Heart right ventricle (tissue), 16 donors: ENCODE data around the gene TTLL10. TPM values are rescaled to one million over a fixed set of nuclear protein-coding genes. Genes with fewer than 3 reads are reported as not detected.

Source experiments
- ATAC-seq, 8 donors: fragments of 200-7000 bp; cut with Tn5 transposase; one replicate each; pipeline ENCODE4 v1.9.1; 2020; ENCODE audit warnings: mild to moderate bottlenecking in 8 of 8, moderate library complexity in 8 of 8, moderate number of reproducible peaks in 1 of 8
- DNase-seq, 2 donors: peaks; one replicate each; pipeline ENCODE4 v3.0.0-alpha.2; 2020
- H3K27ac ChIP-seq, 10 donors: fragments of 200-600 bp; sonication (generic) in 2 of 10; one replicate each; pipeline versions ENCODE4 v1.5.0 to v1.8.0; 2020 to 2022; ENCODE audit warnings: mild to moderate bottlenecking in 3 of 10
- H3K27me3 ChIP-seq, 7 donors: fragments of 200-600 bp; one replicate each; pipeline ENCODE4 v1.8.0; 2021 to 2022; ENCODE audit warnings: mild to moderate bottlenecking in 2 of 7
- H3K36me3 ChIP-seq, 9 donors: fragments of 200-600 bp; sonication (generic) in 1 of 9; one replicate each; pipeline versions ENCODE4 v1.5.0 to v1.8.0; 2020 to 2022; ENCODE audit warnings: mild to moderate bottlenecking in 2 of 9
- H3K4me1 ChIP-seq, 9 donors: fragments of 200-600 bp; sonication (generic) in 1 of 9; one replicate each; pipeline versions ENCODE4 v1.5.0 to v1.8.0; 2020 to 2022; ENCODE audit warnings: mild to moderate bottlenecking in 4 of 9
- H3K4me3 ChIP-seq, 10 donors: fragments of 200-600 bp; sonication (generic) in 2 of 10; one replicate each; pipeline versions ENCODE4 v1.5.0 to v1.8.0; 2020 to 2022; ENCODE audit warnings: mild to moderate bottlenecking in 7 of 10, moderate library complexity in 2 of 10
- H3K9me3 ChIP-seq, 11 donors: fragments of 200-600 bp in 10 of 11; sonication (generic) in 2 of 11; one replicate each; pipeline versions ENCODE4 v1.5.0 to v1.8.0; 2013 to 2022; ENCODE audit warnings: mild to moderate bottlenecking in 2 of 11, control low read depth in 1 of 11, moderate library complexity in 1 of 11
- WGBS, 2 donors: extraction: QIAGEN DNeasy Blood & Tissue Kit; methylation state at CpG; one replicate each; pipeline ENCODE4 v1.1.7; 2013; ENCODE audit warnings: inconsistent platforms in 1 of 2; 5-methylcytosine and 5-hydroxymethylcytosine counted together
- intact Hi-C, 10 donors: fragments of 100-400 bp; cut with DNase I; formaldehyde crosslinking; loops; one replicate each; pipeline versions ENCODE4 v1.11.1 to v1.14.2; 2022
- polyA plus RNA-seq, 2 donors: library from polyadenylated mRNA; stranded (reverse); fragments of 200-250 nt; gene quantifications; one replicate each; pipeline ENCODE4 v1.2.3, GENCODE V29; 2013
- total RNA-seq, 10 donors: library from RNA; stranded (reverse); fragmentation: NEBNext Ultra II Directional in 3 of 10; extraction: Animal tissue kit (Norgen Biotek cat#: 25700) in 3 of 10; gene quantifications; one replicate each; pipeline versions ENCODE4 v1.2.1 to v1.2.4, GENCODE V29; 2021 to 2023
- TF ChIP-seq, protein P1 (sequence below), 9 donors: fragments of 200-600 bp; sonication (generic) in 2 of 9; IDR thresholded peaks; one replicate each; pipeline versions ENCODE4 v1.5.0 to v1.8.0; 2021 to 2022; ENCODE audit warnings: antibody characterized with exemption in 9 of 9, mild to moderate bottlenecking in 5 of 9, moderate library complexity in 1 of 9
- donor health status: Arrhythmogenic right ventricular cardiomyopathy.
- donor health status: ischemic (EF 13 %, LVEDD 7.1; RV severe dilation, severe dysfunction).
- donor health status: healthy with polysubstance abuse.
- donor health status: DM: no; HTN: yes; CAD: no.
- donor health status: DM: no; HTN: no; CAD: no.
- donor health status: ischemic (EF 25% LVEDD 6.9; RV normal size, moderate dysfunction).
- donor health status: ischemic (EF 25% LVEDD 5.7; RV mildly dilated, moderate dysfunction).
- donor health status: healthy.
- donor health status: DM: yes; HTN: yes; CAD: no.
- donor health status: Ischemic cardiomyopathy.
- donor health status: ischemic (EF 35%, LVEDD 5.7; RV mildly dilated, moderate dysfunction).
- donor health status: nonischemic (EF 11% LVEDD 7.7; RV severe dilation, severe dysfunction).
- donor health status: DM: yes; HTN: yes; CAD: no.
- donor health status: PGD.
- donor health status: ischemic (EF 29% LVEDD 5.4; RV normal size, mild dysfunction).
- donor health status: nonischemic (EF 23%, LVEDD 6.1; RV moderate dilation, normal function).

TTLL10 gene
- total and polyA plus RNA-seq, 12 donors, result 0.09 to 0.53 (median 0.26) TPM; not detected in 3

DNA sequence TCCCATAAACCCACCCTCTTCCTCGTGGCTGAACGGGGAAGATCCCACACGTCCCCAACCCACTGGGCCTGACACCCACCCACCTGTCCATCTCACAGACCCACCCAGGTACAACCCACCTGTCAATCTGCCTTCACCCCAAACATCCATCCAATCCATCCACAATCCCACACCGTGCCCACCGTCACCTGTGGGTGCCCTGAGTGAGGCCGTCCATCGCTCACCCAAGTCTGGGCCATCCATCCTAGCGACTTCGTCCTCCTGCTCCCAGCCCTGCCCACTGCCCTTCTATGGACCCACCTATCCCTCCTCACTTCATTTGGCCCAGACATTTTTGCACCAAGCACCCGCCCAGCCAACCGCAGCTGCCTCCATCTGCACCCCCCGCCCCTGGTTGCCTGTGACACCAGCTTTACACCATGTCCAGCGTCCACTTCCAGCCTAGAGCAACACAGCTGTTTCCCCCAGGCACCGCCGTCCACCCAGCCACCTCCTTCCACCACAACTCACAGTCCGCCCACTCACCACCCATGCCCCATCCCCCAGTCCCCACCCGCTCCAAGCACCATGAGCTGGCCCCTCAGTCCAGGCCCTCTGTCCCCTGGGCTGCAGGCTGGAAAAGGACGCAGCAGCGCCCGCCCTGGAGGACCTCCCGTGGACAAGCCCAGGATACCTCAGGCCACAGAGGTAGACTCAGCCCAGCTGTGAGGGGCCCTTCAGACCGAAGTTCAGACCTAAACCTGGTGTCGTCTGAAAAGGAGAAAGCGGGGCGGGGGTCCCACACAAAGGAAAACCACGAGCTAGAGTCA is 7.7 kb downstream of the TTLL10 start:
- intact Hi-C loops, result no loop called here
- no peak overlapping the region for H3K4me3 ChIP-seq
- no peaks in the 10 kb centered on the region for H3K36me3 ChIP-seq
- no peak overlapping the region for H3K27ac ChIP-seq
- H3K4me1 ChIP-seq, result peaks cover 0 to 21% (median 7%) of the 10 kb centered on the region in 9 donors
- DNase-seq (peak in 1 of 2 donors; percentile 9), ATAC-seq (no peak)
- TF ChIP-seq, protein P1, sequence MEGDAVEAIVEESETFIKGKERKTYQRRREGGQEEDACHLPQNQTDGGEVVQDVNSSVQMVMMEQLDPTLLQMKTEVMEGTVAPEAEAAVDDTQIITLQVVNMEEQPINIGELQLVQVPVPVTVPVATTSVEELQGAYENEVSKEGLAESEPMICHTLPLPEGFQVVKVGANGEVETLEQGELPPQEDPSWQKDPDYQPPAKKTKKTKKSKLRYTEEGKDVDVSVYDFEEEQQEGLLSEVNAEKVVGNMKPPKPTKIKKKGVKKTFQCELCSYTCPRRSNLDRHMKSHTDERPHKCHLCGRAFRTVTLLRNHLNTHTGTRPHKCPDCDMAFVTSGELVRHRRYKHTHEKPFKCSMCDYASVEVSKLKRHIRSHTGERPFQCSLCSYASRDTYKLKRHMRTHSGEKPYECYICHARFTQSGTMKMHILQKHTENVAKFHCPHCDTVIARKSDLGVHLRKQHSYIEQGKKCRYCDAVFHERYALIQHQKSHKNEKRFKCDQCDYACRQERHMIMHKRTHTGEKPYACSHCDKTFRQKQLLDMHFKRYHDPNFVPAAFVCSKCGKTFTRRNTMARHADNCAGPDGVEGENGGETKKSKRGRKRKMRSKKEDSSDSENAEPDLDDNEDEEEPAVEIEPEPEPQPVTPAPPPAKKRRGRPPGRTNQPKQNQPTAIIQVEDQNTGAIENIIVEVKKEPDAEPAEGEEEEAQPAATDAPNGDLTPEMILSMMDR (IDR thresholded peaks at IDR 0.05), result no peak
- no peaks in the 10 kb centered on the region for H3K9me3 ChIP-seq
- 87 to 90% methylated on average over 26 of the region's 26 CpGs for WGBS, 2 donors
- peaks cover 0 to 48% (median 38%) of the 10 kb centered on the region in 7 donors for H3K27me3 ChIP-seq

DNA sequence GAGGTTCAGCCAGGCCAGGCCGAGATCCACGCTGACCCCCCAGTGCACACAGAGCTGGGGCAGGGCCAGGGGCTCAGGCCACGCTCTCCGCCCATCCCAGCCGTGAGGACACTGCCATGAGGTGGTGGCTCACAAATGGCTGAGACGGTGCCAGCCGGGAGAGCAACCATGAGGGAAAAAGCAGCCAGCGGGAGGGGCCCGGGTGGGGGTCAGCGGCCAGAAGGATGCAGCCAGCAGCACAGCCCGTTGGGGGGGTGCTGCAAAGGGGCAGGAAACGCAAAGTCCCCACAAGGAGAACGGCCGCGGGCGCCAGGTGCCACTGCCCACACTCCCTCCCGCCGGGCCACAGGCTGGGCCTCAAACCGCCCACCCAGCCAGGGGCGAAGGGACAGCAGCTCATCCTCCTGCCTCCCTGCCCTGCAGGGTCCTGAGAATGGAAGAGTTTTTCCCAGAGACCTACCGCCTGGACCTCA is 8.3 kb downstream of the TTLL10 start:
- Histone ChIP-seq H3K27ac (no peak overlapping the region), H3K27me3 (peaks cover 0 to 43% (median 32%) of the 10 kb centered on the region in 7 donors), H3K4me1 (peaks cover 0 to 21% (median 7%) of the 10 kb centered on the region in 9 donors), H3K9me3 (no peaks in the 10 kb centered on the region), H3K4me3 (no peak overlapping the region), H3K36me3 (no peaks in the 10 kb centered on the region)
- intact Hi-C loops, result no loop called here
- ATAC-seq (no peak), DNase-seq (no peak)
- 88 to 89% methylated on average over 21 of the region's 21 CpGs for WGBS, 2 donors
- TF ChIP-seq, protein P1 (IDR thresholded peaks at IDR 0.05), result no peak

DNA sequence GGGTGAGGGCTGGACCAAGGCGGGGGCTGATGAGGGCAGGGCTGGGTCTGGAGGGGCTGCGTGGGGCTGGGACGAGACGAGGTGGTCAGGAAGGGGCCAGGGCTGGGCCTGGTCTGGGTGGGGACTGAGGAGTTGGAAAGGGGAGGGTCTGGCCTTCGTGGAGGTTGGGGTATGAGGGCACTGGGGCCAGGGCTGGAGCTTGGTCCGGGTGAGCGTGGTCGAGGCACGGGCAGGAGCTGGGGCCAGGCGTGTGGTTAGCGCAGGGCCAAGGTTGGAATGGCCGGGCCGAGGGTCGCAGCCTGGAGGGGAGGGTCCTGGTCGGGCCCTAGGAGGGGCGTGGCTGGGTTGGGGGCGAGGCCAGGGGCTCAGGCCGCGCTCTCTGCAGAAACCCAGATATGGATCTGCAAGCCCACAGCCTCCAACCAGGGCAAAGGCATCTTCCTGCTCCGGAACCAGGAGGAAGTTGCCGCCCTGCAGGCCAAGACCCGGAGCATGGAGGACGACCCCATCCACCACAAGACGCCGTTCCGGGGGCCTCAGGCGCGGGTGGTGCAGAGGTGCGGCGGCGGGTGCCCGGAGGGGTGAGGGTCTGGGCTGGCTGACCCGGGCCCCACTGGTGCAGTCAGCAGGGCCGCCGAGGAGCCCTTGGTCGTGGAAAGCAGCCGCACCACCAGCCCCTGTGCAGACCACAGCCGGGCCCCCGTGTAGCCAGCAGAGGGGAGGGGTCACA is 9.0 kb downstream of the TTLL10 start:
- DNase-seq (peak in 1 of 2 donors; percentile 35), ATAC-seq (peak in 7 of 8 donors; percentile 19 to 54 (median 48))
- intact Hi-C loops, result no loop called here
- Histone ChIP-seq H3K4me1 (peaks cover 0 to 21% (median 7%) of the 10 kb centered on the region in 9 donors), H3K36me3 (no peaks in the 10 kb centered on the region), H3K4me3 (peak overlapping the region in 6 of 10 donors; percentile 14 to 42 (median 24)), H3K27ac (peak overlapping the region in 5 of 10 donors; percentile 38 to 66 (median 52)), H3K9me3 (no peaks in the 10 kb centered on the region), H3K27me3 (peaks cover 0 to 36% (median 25%) of the 10 kb centered on the region in 7 donors)
- WGBS, 2 donors, result 50 to 54% methylated on average over 38 to 39 of the region's 39 CpGs
- TF ChIP-seq, protein P1 (IDR thresholded peaks at IDR 0.05), result no peak

DNA sequence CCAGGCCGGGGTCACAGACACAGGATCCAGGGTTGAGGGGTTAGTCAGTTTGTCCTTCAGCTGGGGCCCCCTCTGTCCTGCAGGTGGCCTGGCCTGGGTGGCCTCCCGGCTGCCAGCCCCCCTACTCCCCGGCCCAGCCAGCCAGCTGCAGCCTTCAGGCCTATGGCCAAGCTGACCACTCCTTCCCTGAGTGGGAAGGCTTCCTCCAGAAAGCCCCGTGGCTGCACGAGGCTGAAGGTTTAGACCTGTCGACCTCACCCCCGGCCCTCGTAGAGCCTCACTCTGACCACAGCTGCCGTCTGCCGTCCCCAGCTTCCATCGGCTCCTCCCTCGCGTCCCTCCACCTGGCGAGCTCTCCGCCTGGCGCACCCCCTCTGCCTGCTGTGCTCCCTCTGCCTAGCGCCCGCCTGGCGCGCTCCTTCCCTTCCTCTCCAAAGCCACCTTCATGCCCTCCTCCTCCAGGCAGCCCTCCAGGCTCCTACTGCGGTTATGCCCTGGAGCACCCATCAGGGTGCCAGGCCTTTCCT is 9.6 kb downstream of the TTLL10 start:
- intact Hi-C loops, result no loop called here
- ATAC-seq, result peak in 5 of 8 donors; percentile 5 to 44 (median 23)
- Histone ChIP-seq H3K27ac (peak overlapping the region in 5 of 10 donors; percentile 38 to 66 (median 52)), H3K4me1 (peaks cover 0 to 21% (median 7%) of the 10 kb centered on the region in 9 donors), H3K27me3 (peaks cover 0 to 30% (median 19%) of the 10 kb centered on the region in 7 donors), H3K4me3 (peak overlapping the region in 6 of 10 donors; percentile 14 to 42 (median 24)), H3K9me3 (no peaks in the 10 kb centered on the region), H3K36me3 (no peaks in the 10 kb centered on the region)
- peak in 1 of 2 donors; percentile 14 for DNase-seq
- WGBS, 2 donors, result 70 to 73% methylated on average over 21 of the region's 21 CpGs
- TF ChIP-seq, protein P1 (IDR thresholded peaks at IDR 0.05), result no peak
